Measurements from ENCODE around the gene APPL1.

The APPL1 gene

DNA sequence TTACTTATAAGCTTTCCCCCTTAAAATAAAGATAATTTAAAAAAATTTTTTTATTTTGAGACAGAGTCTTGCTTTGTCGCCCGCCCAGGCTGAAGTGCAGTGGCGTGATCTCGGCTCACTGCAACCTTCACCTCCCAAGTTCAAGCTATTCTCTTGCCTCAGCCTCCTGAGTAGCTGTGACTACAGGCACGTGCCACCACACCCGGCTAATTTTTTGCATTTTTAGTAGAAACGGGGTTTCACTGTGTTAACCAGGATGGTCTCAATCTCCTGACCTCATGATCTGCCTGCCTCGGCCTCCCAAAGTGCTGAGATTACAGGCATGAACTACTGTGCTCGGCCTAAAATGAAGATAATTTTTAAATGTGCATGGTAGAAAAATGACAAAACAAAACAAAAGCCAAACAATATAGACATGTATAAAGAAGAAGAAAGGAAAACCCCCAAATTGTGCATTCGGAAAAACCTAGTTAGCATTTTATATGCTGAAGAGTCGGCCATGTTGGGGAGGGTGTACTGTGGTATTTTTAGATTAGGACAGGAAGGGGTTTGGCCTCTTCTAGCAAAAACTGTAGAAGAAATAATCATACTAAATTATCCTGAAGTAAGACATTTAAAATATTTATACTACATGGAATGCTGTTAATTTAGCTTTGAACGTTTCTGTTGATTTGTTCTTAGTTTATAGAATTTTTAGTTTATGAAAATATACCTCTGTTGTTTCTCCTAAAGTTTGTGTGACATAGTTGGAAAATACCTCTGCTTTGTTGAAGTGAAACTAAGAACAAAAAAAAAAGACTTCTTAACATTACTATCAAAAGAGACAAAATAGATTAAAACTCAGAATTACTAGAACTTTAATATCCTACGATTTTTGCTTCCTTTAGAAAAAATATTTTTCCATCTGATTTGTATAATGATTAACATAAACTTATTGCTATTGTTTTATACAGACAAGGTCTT, 7.4 kb downstream of the APPL1 start:
- H3K4me3 ChIP-seq (ENCODE audit: low read length), result no peak overlapping the region
- H3K27me3 ChIP-seq (ENCODE audit: insufficient read depth, low read length), result no peaks in the 10 kb centered on the region
- no peaks in the 10 kb centered on the region for H3K4me1 ChIP-seq (ENCODE audit: insufficient read depth, low read length)
- H3K9me3 ChIP-seq (ENCODE audit: low read length), result peaks cover 2% of the 10 kb centered on the region
- H3K36me3 ChIP-seq (ENCODE audit: insufficient read depth, low read length), result peaks cover 13% of the 10 kb centered on the region
- no peak overlapping the region for H2AFZ ChIP-seq (ENCODE audit: low read depth, low read length)

GRCh38 chr3:57244946-57245345, 17.4 kb downstream of the APPL1 start:
- H3K4me1 ChIP-seq (ENCODE audit: insufficient read depth, low read length), result no peaks in the 10 kb centered on the region
- peaks cover 74% of the 10 kb centered on the region for H3K36me3 ChIP-seq (ENCODE audit: insufficient read depth, low read length)
- H3K9me3 ChIP-seq (ENCODE audit: low read length), result no peaks in the 10 kb centered on the region
- no peak overlapping the region for H2AFZ ChIP-seq (ENCODE audit: low read depth, low read length)
- no peaks in the 10 kb centered on the region for H3K27me3 ChIP-seq (ENCODE audit: insufficient read depth, low read length)
- no peak overlapping the region for H3K4me3 ChIP-seq (ENCODE audit: low read length)

DNA sequence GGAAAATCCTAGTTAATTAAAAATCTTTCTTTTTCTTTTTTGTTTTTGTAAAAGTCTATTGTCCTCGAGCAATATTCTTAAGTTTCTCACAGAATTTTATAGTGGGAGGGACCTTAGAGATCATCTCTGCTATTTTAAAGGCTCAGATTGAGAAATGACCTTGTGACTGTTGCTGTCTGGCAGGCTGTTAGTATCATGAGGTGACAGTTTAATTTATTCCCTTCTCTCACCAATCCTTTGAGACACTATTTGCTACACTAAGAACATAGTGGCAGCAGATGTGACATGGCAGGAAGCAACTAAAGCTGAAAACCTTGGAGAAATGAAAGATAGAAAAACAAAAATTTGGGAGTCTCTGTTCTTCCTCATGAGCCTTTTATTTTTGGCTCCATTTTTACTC, 24.9 kb downstream of the APPL1 start:
- no peak overlapping the region for H2AFZ ChIP-seq (ENCODE audit: low read depth, low read length)
- H3K4me1 ChIP-seq (ENCODE audit: insufficient read depth, low read length), result no peaks in the 10 kb centered on the region
- H3K4me3 ChIP-seq (ENCODE audit: low read length), result no peak overlapping the region
- H3K36me3 ChIP-seq (ENCODE audit: insufficient read depth, low read length), result peaks cover 35% of the 10 kb centered on the region
- no peaks in the 10 kb centered on the region for H3K27me3 ChIP-seq (ENCODE audit: insufficient read depth, low read length)
- peaks cover 2% of the 10 kb centered on the region for H3K9me3 ChIP-seq (ENCODE audit: low read length)

GRCh38 chr3:57256844-57257243, 29.3 kb downstream of the APPL1 start:
- Histone ChIP-seq H3K4me1 (ENCODE audit: insufficient read depth, low read length) (no peaks in the 10 kb centered on the region), H3K27me3 (ENCODE audit: insufficient read depth, low read length) (no peaks in the 10 kb centered on the region), H3K36me3 (ENCODE audit: insufficient read depth, low read length) (peaks cover 46% of the 10 kb centered on the region), H2AFZ (ENCODE audit: low read depth, low read length) (no peak overlapping the region), H3K9me3 (ENCODE audit: low read length) (peaks cover 3% of the 10 kb centered on the region), H3K4me3 (ENCODE audit: low read length) (no peak overlapping the region)

DNA sequence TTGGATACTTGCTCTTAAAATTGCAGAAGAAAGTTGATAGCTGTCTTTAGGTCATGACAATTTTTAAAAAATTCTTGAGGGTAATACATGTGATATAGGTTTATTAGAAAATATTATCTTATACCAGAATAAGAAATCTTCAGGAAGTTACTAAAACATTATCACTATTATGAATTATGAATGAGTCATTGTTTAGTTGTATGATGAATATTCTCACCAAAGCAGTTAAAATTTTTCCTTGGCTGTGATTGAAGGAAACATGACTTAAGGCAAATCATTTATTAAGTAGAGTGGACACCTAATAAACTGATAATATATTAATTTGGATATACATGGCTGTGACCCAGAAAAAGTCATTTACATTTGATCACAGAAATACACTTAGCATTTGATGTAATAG, 30.1 kb downstream of the APPL1 start:
- H2AFZ ChIP-seq (ENCODE audit: low read depth, low read length), result no peak overlapping the region
- peaks cover 3% of the 10 kb centered on the region for H3K9me3 ChIP-seq (ENCODE audit: low read length)
- H3K36me3 ChIP-seq (ENCODE audit: insufficient read depth, low read length), result peaks cover 49% of the 10 kb centered on the region
- H3K4me3 ChIP-seq (ENCODE audit: low read length), result no peak overlapping the region
- H3K27me3 ChIP-seq (ENCODE audit: insufficient read depth, low read length), result no peaks in the 10 kb centered on the region
- H3K4me1 ChIP-seq (ENCODE audit: insufficient read depth, low read length), result no peaks in the 10 kb centered on the region

DNA sequence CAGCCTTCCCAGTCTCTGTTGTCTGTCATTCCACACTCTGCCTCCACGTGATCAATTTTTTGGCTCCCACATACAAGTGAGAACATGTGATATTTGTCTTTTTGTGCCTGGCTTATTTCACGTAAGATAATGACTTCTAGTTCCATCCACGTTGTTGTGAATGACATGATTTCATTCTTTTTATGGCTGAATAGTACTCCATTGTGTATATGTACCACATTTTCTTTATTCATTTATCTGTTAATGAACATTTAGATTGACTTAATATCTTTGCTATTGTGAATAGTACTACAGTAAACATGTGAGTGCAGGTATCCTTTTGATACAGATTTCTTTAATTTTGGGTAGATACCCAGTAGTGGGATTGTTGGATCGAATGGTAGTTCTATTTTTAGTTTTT, 33.6 kb downstream of the APPL1 start:
- Histone ChIP-seq H3K4me1 (ENCODE audit: insufficient read depth, low read length) (no peaks in the 10 kb centered on the region), H3K9me3 (ENCODE audit: low read length) (peaks cover 6% of the 10 kb centered on the region), H3K27me3 (ENCODE audit: insufficient read depth, low read length) (no peaks in the 10 kb centered on the region), H2AFZ (ENCODE audit: low read depth, low read length) (no peak overlapping the region), H3K4me3 (ENCODE audit: low read length) (no peak overlapping the region), H3K36me3 (ENCODE audit: insufficient read depth, low read length) (peaks cover 64% of the 10 kb centered on the region)

DNA sequence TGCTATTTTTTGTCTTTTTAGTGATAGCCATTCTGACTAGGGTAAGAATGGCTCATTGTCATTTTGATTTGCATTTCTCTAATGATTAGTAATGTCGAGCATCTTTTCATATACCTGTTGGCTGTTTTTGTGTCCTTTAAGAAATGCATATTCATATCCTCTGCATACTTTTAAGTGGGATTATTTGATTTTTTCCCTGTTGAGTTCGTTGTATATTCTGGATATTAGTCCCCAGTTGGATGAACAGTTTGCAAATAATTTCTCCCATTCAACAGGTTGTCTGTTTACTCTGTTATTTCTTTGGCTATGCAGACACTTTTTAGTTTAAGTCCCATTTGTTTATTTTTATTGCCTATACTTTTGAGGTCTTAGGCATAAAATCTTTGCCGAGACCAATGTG, 34.4 kb downstream of the APPL1 start:
- no peaks in the 10 kb centered on the region for H3K4me1 ChIP-seq (ENCODE audit: insufficient read depth, low read length)
- H3K4me3 ChIP-seq (ENCODE audit: low read length), result no peak overlapping the region
- no peaks in the 10 kb centered on the region for H3K27me3 ChIP-seq (ENCODE audit: insufficient read depth, low read length)
- H3K36me3 ChIP-seq (ENCODE audit: insufficient read depth, low read length), result peaks cover 65% of the 10 kb centered on the region
- H3K9me3 ChIP-seq (ENCODE audit: low read length), result peaks cover 6% of the 10 kb centered on the region
- no peak overlapping the region for H2AFZ ChIP-seq (ENCODE audit: low read depth, low read length)

- Histone ChIP-seq H3K36me3 (ENCODE audit: insufficient read depth, low read length) (peaks cover 43% of the 10 kb centered on the region), H3K27me3 (ENCODE audit: insufficient read depth, low read length) (no peaks in the 10 kb centered on the region), H2AFZ (ENCODE audit: low read depth, low read length) (no peak overlapping the region), H3K4me3 (ENCODE audit: low read length) (no peak overlapping the region), H3K4me1 (ENCODE audit: insufficient read depth, low read length) (no peaks in the 10 kb centered on the region), H3K9me3 (ENCODE audit: low read length) (peaks cover 1% of the 10 kb centered on the region)
Measured at GRCh38 chr3:57268416-57268815, 40.9 kb downstream of the APPL1 start.

- Histone ChIP-seq H3K27me3 (ENCODE audit: insufficient read depth, low read length) (no peaks in the 10 kb centered on the region), H3K4me1 (ENCODE audit: insufficient read depth, low read length) (no peaks in the 10 kb centered on the region), H3K36me3 (ENCODE audit: insufficient read depth, low read length) (peaks cover 15% of the 10 kb centered on the region), H2AFZ (ENCODE audit: low read depth, low read length) (no peak overlapping the region), H3K9me3 (ENCODE audit: low read length) (no peaks in the 10 kb centered on the region), H3K4me3 (ENCODE audit: low read length) (no peak overlapping the region)
Measured at GRCh38 chr3:57274845-57275244, 47.3 kb downstream of the APPL1 start.

DNA sequence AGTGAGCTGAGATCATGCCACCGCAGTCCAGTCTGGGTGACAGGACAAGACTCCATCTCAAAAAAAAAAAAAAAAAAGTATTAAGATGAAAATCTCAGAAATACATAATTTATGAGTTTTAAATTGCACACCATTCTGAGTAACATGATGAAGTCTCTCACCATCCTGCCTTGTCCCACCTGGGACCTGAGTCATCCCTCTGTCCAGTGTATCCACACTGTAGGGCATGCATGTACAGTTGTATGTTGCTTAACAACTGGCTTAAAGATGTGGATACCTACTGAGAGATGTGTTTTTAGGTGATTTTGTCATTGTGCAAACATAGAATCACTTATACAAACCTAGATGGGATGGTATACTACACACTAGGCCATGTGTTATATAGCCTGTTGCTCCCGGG, 47.9 kb downstream of the APPL1 start:
- H3K9me3 ChIP-seq (ENCODE audit: low read length), result no peaks in the 10 kb centered on the region
- H3K36me3 ChIP-seq (ENCODE audit: insufficient read depth, low read length), result peaks cover 10% of the 10 kb centered on the region
- H2AFZ ChIP-seq (ENCODE audit: low read depth, low read length), result no peak overlapping the region
- H3K27me3 ChIP-seq (ENCODE audit: insufficient read depth, low read length), result no peaks in the 10 kb centered on the region
- no peaks in the 10 kb centered on the region for H3K4me1 ChIP-seq (ENCODE audit: insufficient read depth, low read length)
- H3K4me3 ChIP-seq (ENCODE audit: low read length), result no peak overlapping the region

GRCh38 chr3:57278237-57278636, 50.7 kb downstream of the APPL1 start:
- no peaks in the 10 kb centered on the region for H3K9me3 ChIP-seq (ENCODE audit: low read length)
- no peaks in the 10 kb centered on the region for H3K4me1 ChIP-seq (ENCODE audit: insufficient read depth, low read length)
- no peak overlapping the region for H2AFZ ChIP-seq (ENCODE audit: low read depth, low read length)
- peaks cover 6% of the 10 kb centered on the region for H3K36me3 ChIP-seq (ENCODE audit: insufficient read depth, low read length)
- no peak overlapping the region for H3K4me3 ChIP-seq (ENCODE audit: low read length)
- no peaks in the 10 kb centered on the region for H3K27me3 ChIP-seq (ENCODE audit: insufficient read depth, low read length)

DNA sequence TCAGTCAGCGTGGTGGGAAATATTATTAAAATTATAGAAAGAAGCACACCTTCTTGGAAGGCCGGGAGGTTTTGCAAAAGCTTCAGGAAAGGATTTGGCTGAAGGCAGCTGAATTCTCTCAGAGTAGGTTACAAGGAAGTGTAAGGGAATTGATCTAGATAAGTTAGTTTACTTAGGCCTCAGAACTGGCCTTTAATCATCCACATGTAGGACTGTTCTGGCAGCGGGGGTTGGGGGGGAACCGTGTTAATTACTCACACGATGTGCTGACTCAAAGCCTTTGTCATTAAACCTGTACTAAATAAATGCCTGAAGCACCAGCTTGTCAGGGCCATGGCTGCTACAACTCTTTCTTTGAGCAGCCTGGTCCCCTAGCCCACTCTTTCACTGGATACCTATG, 52.2 kb downstream of the APPL1 start:
- Histone ChIP-seq H2AFZ (ENCODE audit: low read depth, low read length) (no peak overlapping the region), H3K36me3 (ENCODE audit: insufficient read depth, low read length) (peaks cover 2% of the 10 kb centered on the region), H3K4me1 (ENCODE audit: insufficient read depth, low read length) (no peaks in the 10 kb centered on the region), H3K27me3 (ENCODE audit: insufficient read depth, low read length) (no peaks in the 10 kb centered on the region), H3K9me3 (ENCODE audit: low read length) (no peaks in the 10 kb centered on the region), H3K4me3 (ENCODE audit: low read length) (no peak overlapping the region)

DNA sequence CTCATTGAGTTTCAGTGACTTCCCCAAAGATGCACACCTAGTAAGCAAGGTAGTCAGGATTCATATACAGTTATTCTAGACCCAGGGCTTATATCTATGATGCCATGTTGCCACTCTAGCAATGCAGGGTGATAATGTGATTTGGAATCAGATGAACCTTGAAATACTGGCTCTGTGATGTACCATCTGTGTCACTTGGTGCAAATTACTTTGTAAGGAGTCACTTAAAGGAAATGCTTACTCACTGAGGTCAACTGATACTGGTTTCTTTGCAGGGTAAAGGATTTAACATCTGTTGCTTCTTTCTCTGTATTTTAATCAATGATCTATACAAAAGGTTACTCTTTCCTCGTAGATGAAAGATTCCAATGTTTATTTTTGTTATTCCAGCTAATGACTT, 54.2 kb downstream of the APPL1 start:
- Histone ChIP-seq H3K27me3 (ENCODE audit: insufficient read depth, low read length) (no peaks in the 10 kb centered on the region), H3K36me3 (ENCODE audit: insufficient read depth, low read length) (no peaks in the 10 kb centered on the region), H3K4me3 (ENCODE audit: low read length) (no peak overlapping the region), H3K9me3 (ENCODE audit: low read length) (no peaks in the 10 kb centered on the region), H3K4me1 (ENCODE audit: insufficient read depth, low read length) (no peaks in the 10 kb centered on the region), H2AFZ (ENCODE audit: low read depth, low read length) (no peak overlapping the region)

GRCh38 chr3:57283334-57283733, 55.8 kb downstream of the APPL1 start:
- no peaks in the 10 kb centered on the region for H3K27me3 ChIP-seq (ENCODE audit: insufficient read depth, low read length)
- H2AFZ ChIP-seq (ENCODE audit: low read depth, low read length), result no peak overlapping the region
- no peak overlapping the region for H3K4me3 ChIP-seq (ENCODE audit: low read length)
- no peaks in the 10 kb centered on the region for H3K4me1 ChIP-seq (ENCODE audit: insufficient read depth, low read length)
- no peaks in the 10 kb centered on the region for H3K9me3 ChIP-seq (ENCODE audit: low read length)
- no peaks in the 10 kb centered on the region for H3K36me3 ChIP-seq (ENCODE audit: insufficient read depth, low read length)
